NCI-H69 (cell line): Measurements from ENCODE around the gene MAB21L3.
"Not testable (repeated sequence)": the region's sequence is repeated elsewhere in the genome, so short reads cannot be mapped to it uniquely, and the experiment has no call there.

ENCODE experiments used
- DNase-seq: peaks from one replicate; lab custom pipeline; 2025; lab: John Stamatoyannopoulos, UW

The MAB21L3 gene

GRCh38 chr1:116138277-116138792 is 27.1 kb downstream of the MAB21L3 start:
- no peak for DNase-seq

GRCh38 chr1:116139592-116140134 is 28.5 kb downstream of the MAB21L3 start:
- no peak for DNase-seq

DNA sequence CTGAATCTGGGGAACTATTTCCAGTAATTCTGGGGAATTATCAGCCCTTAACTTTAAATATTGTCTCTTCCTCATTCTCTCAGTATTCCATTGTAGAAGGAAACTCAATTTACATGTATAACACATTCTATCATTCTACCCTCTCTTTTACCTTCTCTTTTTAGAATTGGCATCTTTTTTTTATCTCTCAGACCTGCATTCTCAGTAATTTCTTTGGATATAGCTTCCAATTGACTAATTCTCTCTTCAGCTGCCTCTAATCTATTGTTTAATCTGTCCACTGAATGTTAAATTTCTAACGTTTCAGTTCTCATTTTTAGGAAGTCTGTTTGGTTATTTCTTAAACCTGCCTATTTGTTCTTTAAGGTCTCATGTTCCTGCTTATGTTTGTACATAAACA is 33.0 kb downstream of the MAB21L3 start:
- no peak for DNase-seq

DNA sequence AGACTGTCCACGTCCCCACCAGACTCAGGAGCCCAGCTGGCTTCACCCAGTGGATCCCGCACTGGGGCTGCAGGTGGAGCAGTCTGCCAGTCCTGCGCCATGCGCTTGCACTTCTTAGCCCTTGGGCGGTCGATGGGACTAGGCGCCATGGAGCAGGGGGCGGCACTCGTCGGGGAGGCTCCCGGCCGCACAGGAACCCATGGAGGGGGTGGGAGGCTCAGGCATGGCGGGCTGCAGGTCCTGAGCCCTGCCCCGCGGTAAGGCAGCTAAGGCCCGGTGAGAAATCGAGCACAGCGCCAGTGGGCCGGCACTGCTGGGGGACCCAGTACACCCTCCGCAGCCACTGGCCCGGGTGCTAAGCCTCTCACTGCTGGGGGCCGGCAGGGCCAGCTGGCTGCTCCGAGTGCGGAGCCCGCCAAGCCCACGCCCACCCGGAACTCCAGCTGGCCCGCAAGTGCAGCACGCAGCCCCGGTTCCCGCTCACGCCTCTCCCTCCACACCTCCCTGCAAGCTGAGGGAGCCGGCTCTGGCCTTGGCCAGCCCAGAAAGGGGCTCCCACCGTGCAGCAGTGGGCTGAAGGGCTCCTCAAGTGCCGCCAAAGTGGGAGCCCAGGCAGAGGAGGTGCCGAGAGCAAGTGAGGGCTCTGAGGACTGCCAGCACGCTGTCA is 35.4 kb downstream of the MAB21L3 start:
- DNase-seq = not testable (repeated sequence)

DNA sequence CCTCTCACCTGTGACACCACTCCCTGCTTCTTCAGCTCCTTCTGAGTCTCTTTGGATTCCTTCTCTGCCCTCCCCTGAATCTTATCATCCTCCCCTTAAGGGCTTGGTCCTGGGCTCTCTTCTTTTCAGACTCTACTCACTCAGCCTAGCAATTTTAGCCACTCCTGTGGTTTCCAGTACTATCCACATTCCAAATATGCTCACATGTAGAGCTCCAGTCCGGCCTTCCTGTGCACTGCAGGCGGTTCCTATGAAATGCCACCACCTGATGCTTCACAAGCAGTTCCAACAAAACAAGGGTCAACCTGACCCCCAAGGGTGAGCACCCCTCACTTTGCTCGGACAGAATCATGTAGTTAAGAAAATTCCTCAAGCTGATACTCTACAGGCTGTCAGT is 35.9 kb downstream of the MAB21L3 start:
- no peak for DNase-seq

DNA sequence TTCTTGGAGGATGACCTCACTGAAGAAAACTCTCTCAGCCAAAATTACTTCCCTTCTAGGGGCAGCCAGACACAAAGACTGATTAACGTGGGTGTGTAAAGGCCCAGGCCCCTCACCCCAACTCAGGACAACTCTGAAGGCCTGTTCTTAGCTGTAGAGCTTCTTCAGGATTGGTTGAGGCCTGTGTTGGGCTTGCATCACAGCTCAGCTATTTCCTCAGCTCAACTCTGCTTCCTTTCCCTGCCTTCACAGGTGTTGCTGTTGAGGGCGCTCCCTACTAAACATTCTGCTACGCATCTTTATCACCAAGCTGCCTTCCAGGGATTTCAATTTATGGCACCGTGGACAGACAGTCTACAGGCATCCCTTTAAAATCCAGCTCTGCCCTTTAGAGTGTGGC is 36.8 kb downstream of the MAB21L3 start:
- no peak for DNase-seq

- no peak for DNase-seq
Measured at GRCh38 chr1:116148967-116149366, 37.8 kb downstream of the MAB21L3 start.

DNA sequence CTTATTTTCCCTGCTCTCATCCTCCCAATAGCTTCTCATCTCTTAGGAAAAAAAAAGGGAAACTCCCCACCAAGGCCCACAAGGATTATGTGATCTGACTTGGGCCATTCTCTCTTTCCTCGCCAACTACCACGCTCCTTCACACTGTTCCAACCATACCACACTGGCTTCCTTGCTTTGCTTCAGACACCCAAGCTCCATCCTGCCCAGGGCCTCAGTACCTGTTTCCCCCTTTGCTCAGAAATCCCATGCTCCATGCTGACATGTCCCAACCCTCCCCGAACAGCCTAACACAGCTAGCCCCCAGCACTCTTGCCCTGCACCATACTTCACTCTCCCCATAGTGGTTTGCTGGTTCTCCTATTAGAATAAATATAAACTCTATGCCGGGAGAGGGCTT is 39.2 kb downstream of the MAB21L3 start:
- DNase-seq = no peak

GRCh38 chr1:116151739-116152576 is 40.8 kb downstream of the MAB21L3 start:
- peak; percentile 83 for DNase-seq

- peak; percentile 48 for DNase-seq
Measured at GRCh38 chr1:116152577-116152943, 41.4 kb downstream of the MAB21L3 start.

GRCh38 chr1:116152950-116153691 is 41.9 kb downstream of the MAB21L3 start:
- DNase-seq = no peak

DNA sequence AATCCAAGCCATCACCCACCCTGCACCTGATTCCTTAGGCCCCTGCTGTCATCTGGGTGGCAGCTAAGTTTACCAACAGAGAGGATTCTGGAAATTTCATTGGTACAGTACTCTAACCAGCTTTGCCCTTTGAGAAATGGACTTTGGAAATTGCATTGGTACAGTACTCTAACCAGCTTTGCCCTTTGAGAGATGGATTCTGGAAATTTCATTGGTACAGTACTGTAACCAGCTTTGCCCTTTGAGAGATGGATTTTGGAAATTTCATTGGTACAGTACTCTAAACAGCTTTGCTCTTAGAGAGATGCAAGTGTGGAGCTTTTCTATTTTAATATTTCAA is 42.5 kb downstream of the MAB21L3 start:
- DNase-seq = no peak

- DNase-seq = no peak
Measured at GRCh38 chr1:116154536-116154935, 43.3 kb downstream of the MAB21L3 start.

GRCh38 chr1:116157096-116157495 is 45.9 kb downstream of the MAB21L3 start:
- no peak for DNase-seq

DNA sequence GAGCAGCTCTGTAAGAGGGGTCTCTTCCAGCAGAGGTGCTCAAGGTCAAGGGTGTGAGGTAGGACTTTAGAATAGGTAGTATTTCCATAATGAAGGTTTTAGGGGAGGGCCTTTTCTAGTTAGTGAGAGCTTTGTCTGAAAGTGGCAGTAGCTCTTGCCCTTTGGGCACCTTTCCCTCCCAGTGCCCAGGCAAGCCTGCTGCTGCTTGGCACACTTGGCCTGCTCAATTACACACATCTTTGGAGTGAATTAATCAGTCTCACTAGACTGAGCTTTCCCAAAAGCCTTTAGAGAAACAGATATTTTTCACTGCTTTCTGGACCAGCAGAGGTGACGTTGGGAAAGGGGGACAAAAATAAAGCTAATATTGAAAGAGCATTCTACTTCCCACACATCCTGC is 48.0 kb downstream of the MAB21L3 start:
- DNase-seq = no peak

DNA sequence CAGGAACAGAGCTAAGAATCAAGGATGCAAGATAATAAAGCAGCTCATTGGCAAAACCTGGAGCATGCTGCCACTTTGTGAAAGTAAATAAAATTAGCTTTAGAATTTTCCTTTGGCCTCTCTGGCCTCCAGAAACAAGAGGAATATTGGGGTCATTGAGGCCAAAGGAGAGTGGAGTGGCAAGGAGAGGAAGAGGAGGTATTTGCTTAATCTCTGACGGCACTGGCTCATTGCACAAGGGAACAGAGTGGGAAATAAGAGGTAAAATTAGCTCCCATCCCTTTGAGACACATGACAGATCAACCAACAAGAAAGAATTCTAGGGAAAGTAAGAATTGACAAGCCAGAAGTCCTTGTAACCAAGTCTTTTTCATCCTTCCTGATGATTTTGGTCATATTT is 48.4 kb downstream of the MAB21L3 start:
- no peak for DNase-seq

GRCh38 chr1:116161390-116161789 is 50.2 kb downstream of the MAB21L3 start:
- DNase-seq = no peak

DNA sequence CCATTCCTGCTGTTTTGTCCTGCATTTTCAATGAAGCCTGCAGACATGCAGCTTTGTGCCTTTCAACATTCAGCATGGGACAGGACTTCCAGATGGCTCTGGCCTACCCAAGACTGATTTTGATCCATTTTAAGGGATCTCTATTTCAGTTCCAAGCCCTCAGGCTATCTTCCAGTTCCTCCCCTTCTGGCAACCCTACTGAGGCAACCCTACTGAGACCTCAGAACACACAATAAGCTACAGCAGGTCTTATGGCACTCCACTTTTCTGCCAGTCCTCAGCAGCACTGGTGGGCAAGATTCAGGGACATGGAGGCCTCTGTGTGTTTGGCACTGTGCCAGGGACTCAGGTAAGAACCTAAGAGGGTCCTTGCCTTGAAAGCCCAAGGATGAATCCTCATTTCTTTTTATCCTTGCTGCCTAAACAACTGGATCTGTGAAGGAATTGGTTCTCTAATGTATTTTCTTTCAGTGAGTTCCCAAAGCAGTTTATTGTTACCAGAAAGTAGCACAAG is 50.7 kb downstream of the MAB21L3 start:
- peak; percentile 25 for DNase-seq

- DNase-seq = no peak
Measured at GRCh38 chr1:116163533-116163932, 52.3 kb downstream of the MAB21L3 start.

GRCh38 chr1:116164150-116164549 is 53.0 kb downstream of the MAB21L3 start:
- DNase-seq = peak; percentile 9

DNA sequence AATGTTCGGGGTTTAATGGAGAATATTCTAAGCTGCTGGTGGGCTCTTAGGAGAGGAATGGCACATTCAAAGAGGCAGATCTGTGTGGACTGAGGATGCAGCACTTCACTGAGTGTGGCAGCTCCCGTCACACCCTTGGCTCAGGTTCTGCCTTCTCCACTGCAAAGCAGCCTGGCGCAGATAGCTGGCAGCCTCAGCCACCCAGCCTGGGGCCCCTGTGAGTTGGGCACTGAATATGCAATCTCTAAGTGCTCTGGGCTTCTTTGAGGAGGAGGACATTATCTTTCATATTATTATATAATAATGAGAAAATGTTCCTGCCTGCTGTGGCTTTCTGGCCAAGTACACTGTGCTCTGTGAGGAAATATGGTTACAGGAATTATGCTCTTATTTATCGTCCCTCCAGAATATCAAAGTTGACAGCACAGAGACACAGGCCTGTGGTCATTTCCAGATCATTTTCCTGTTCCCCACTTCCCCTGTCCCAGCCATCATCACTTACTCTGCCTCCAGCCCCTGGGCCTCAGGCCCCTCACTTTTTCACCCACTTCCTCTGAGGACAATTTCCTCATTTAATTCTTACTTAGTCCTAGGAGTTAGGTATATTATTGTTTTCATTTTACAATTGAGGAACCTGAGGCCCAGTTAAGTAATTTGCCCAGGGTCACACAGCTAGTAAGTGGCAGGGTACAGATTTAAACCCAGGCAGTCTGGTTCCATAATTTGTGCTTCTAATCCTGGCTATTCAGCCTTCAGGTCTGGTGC is 53.6 kb downstream of the MAB21L3 start:
- no peak for DNase-seq

DNA sequence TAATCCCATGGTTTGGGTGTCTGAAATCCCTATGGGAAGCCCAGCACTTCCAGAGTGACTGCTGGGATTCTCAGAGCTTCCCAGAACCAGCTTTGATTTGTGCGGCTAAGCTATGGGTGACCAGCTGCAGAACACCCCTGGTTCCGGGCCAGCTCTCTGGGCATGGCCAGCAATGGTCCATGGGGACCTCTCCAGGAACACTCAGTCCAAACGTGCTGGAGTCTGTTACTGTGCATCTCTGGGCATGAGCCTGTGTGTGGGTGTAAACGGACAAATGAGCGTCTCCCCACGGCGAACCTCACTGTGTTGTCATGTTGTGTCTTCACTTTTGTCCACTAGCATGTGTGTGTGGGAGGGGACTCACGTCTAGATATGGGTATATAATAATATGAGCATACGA is 54.4 kb downstream of the MAB21L3 start:
- no peak for DNase-seq
